GM19043 (cell line): Measurements from ENCODE around the gene NFASC.

Experiments
- ATAC-seq: cut with Tn5 transposase; IDR thresholded peaks from one replicate; pipeline ENCODE4 v1.9.1; 2021; ENCODE audit warnings: low read depth; ENCODE audit not compliant: unreplicated experiment

Gene NFASC

GRCh38 chr1:205072286-205072685, 201.6 kb downstream of the NFASC start:
- ATAC-seq = no peak
